ENCODE results near the gene MAP3K12.
A peak's percentile ranks its signal among the peaks of the same experiment; 100 is the strongest.
"Not testable (repeated sequence)": the region's sequence is repeated elsewhere in the genome, so short reads cannot be mapped to it uniquely, and the experiment has no call there.

Gene MAP3K12

GRCh38 chr12:53452159-53453077 lies 46.8 kb downstream of the MAP3K12 start:
- Histone ChIP-seq H3K27me3 (ENCODE audit: control insufficient read depth, low read length) (no peaks in the 10 kb centered on the region), H3K9me3 (ENCODE audit: control insufficient read depth, insufficient read depth, low read length) (no peaks in the 10 kb centered on the region), H3K9me2 (replicated peaks; ENCODE audit: control insufficient read depth, low read length) (no peaks in the 10 kb centered on the region), H4K20me1 (ENCODE audit: control insufficient read depth, insufficient read depth, low read depth, low read length) (peaks cover 33% of the 10 kb centered on the region), H3K36me3 (ENCODE audit: control insufficient read depth, low read length) (peaks cover 65% of the 10 kb centered on the region), H3K79me2 (ENCODE audit: control insufficient read depth, low read length) (peaks cover 53% of the 10 kb centered on the region), H3F3A (ENCODE audit: control insufficient read depth, insufficient read depth) (peaks cover 35% of the 10 kb centered on the region), H3K4me1 (ENCODE audit: control insufficient read depth, low read length) (peaks cover 28% of the 10 kb centered on the region), H3K27ac (ENCODE audit: low read depth, low read length) (peak overlapping the region; percentile 89), H3K4me2 (ENCODE audit: low read length) (peak overlapping the region; percentile 87), H3K4me3 (ENCODE audit: low read length) (peak overlapping the region; percentile 99)
- TF ChIP-seq EZH2phosphoT487 (IDR thresholded peaks at IDR 0.05; ENCODE audit: borderline replicate concordance, low read length), result no peak
- TF ChIP-seq CTCF (IDR thresholded peaks at IDR 0.05; ENCODE audit: low read depth, low read length, poor library complexity, severe bottlenecking), result peak; percentile 85

- peaks cover 32% of the 10 kb centered on the region for H4K20me1 ChIP-seq (ENCODE audit: control insufficient read depth, insufficient read depth, low read depth, low read length)
- H3K27me3 ChIP-seq (ENCODE audit: control insufficient read depth, low read length), result no peaks in the 10 kb centered on the region
- no peaks in the 10 kb centered on the region for H3K9me3 ChIP-seq (ENCODE audit: control insufficient read depth, insufficient read depth, low read length)
- peak within 1 kb of the TSS; percentile 89 for H3K27ac ChIP-seq (ENCODE audit: low read depth, low read length)
- H3K36me3 ChIP-seq (ENCODE audit: control insufficient read depth, low read length), result peaks cover 59% of the 10 kb centered on the region
- H3K9me2 ChIP-seq (replicated peaks; ENCODE audit: control insufficient read depth, low read length), result no peaks in the 10 kb centered on the region
- H3K4me2 ChIP-seq (ENCODE audit: low read length), result peak within 1 kb of the TSS; percentile 87
- H3F3A ChIP-seq (ENCODE audit: control insufficient read depth, insufficient read depth), result peaks cover 35% of the 10 kb centered on the region
- H3K4me3 ChIP-seq (ENCODE audit: low read length), result peak within 1 kb of the TSS; percentile 99
- H3K79me2 ChIP-seq (ENCODE audit: control insufficient read depth, low read length), result peaks cover 46% of the 10 kb centered on the region
- TF ChIP-seq EZH2phosphoT487 (IDR thresholded peaks at IDR 0.05; ENCODE audit: borderline replicate concordance, low read length) (no peak), CTCF (IDR thresholded peaks at IDR 0.05; ENCODE audit: low read depth, low read length, poor library complexity, severe bottlenecking) (peak; percentile 89)
- peaks cover 28% of the 10 kb centered on the region for H3K4me1 ChIP-seq (ENCODE audit: control insufficient read depth, low read length)
These were observed 47.5 kb downstream of the MAP3K12 start, which contains the start of gene PCBP2 for GRCh38 chr12:53451661-53452158. Gene PCBP2 (plus strand): TSS chr12:53452102. CDS start chr12:53454801, 2,699 bp downstream.

GRCh38 chr12:53450936-53451335 lies 48.3 kb downstream of the MAP3K12 start:
- Histone ChIP-seq H3F3A (ENCODE audit: control insufficient read depth, insufficient read depth) (peaks cover 35% of the 10 kb centered on the region), H3K27ac (ENCODE audit: low read depth, low read length) (no peak overlapping the region), H3K36me3 (ENCODE audit: control insufficient read depth, low read length) (peaks cover 54% of the 10 kb centered on the region), H3K9me2 (replicated peaks; ENCODE audit: control insufficient read depth, low read length) (no peaks in the 10 kb centered on the region), H3K27me3 (ENCODE audit: control insufficient read depth, low read length) (no peaks in the 10 kb centered on the region), H3K4me3 (ENCODE audit: low read length) (no peak overlapping the region), H3K79me2 (ENCODE audit: control insufficient read depth, low read length) (peaks cover 39% of the 10 kb centered on the region), H3K9me3 (ENCODE audit: control insufficient read depth, insufficient read depth, low read length) (no peaks in the 10 kb centered on the region), H3K4me2 (ENCODE audit: low read length) (peak overlapping the region; percentile 27; the same call in 1 of the 2 replicates), H3K4me1 (ENCODE audit: control insufficient read depth, low read length) (peaks cover 28% of the 10 kb centered on the region), H4K20me1 (ENCODE audit: control insufficient read depth, insufficient read depth, low read depth, low read length) (peaks cover 29% of the 10 kb centered on the region)
- TF ChIP-seq EZH2phosphoT487 (IDR thresholded peaks at IDR 0.05; ENCODE audit: borderline replicate concordance, low read length), result no peak

GRCh38 chr12:53444593-53445325 lies 54.5 kb downstream of the MAP3K12 start:
- Histone ChIP-seq H3K4me1 (ENCODE audit: control insufficient read depth, low read length) (peaks cover 29% of the 10 kb centered on the region), H3K79me2 (ENCODE audit: control insufficient read depth, low read length) (peaks cover 41% of the 10 kb centered on the region), H3K4me2 (ENCODE audit: low read length) (peak overlapping the region; percentile 24), H3K36me3 (ENCODE audit: control insufficient read depth, low read length) (peaks cover 56% of the 10 kb centered on the region)
- not testable (repeated sequence) for H3K9me2 ChIP-seq (replicated peaks; ENCODE audit: control insufficient read depth, low read length); H3K27ac ChIP-seq (ENCODE audit: low read depth, low read length); H3K4me3 ChIP-seq (ENCODE audit: low read length); H3F3A ChIP-seq (ENCODE audit: control insufficient read depth, insufficient read depth); H3K9me3 ChIP-seq (ENCODE audit: control insufficient read depth, insufficient read depth, low read length); H4K20me1 ChIP-seq (ENCODE audit: control insufficient read depth, insufficient read depth, low read depth, low read length); H3K27me3 ChIP-seq (ENCODE audit: control insufficient read depth, low read length)
